ENCODE measurements around the gene SLC6A5. TPM values are rescaled to one million over a fixed set of nuclear protein-coding genes. Genes with fewer than 3 reads are reported as not detected.
A peak's percentile ranks its signal among the peaks of the same experiment; 100 is the strongest.

The SLC6A5 gene
- total and polyA plus RNA-seq, 2 experiments from 2014 or later = 0.03 TPM; not detected in 1

DNA sequence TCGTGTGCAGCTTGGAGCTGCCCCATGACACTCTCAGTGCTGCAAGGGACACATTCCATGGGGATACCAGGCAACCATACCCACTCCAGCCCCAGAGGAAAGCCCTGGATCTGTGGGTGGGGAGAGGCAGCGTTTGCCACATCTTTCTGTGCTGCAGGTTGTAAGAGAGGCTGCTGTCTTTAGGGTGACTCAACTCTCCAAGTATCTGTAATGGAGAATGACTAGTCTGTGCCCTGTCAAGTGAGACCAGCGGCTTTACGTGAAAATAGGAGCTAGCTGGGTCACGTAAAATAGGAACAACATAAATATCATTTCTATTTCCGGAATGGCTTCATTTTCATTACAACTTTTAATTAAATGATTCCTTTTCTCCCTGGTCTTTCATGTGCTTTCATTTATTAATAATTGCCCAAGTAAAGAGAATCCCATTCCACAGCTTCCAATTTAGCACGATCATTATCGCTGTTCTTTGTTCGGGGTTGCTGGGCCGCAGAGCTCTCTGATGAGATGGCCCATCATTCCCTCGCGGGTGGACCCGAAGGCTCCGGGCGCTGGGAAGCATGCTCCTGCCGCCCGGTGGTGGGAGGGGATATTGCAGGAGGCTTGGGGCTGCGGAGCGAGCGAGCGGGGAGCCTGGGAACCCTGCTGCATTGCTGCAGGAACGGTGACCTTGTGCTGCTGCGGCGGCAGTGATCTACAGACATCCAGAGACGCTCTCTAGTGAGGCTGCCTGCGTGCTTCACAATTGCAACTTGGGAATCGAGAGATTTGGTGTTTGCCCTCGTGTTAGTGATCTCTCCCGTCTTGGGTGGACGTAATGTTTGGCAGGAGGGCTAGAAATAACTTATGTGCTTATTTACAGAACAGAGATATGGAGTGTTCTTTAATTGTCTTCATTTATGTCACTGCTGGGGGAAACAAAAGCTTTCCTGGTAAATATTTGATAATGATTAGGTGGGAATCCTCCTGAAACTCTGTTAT, 10.6 kb downstream of the SLC6A5 start:
- H2AFZ ChIP-seq = no peak overlapping the region
- DNase-seq (ENCODE audit: low spot score) = peak; percentile 89
- H3K4me2 ChIP-seq = peak overlapping the region; percentile 59
- H4K20me1 ChIP-seq (ENCODE audit: insufficient read depth, poor library complexity, severe bottlenecking) = no peaks in the 10 kb centered on the region
- H3K4me3 ChIP-seq = no peak overlapping the region
- H3K36me3 ChIP-seq (replicated peaks; ENCODE audit: insufficient read depth, low read depth) = no peaks in the 10 kb centered on the region
- H3K79me2 ChIP-seq = no peaks in the 10 kb centered on the region
- WGBS (ENCODE audit: low lambda C conversion rate, missing lambda C conversion rate) = 14% methylated on average over 30 of the region's 30 CpGs
- H3K27ac ChIP-seq = no peak overlapping the region
- no peaks in the 10 kb centered on the region for H3K9me2 ChIP-seq (replicated peaks; ENCODE audit: insufficient read depth)
- no peaks in the 10 kb centered on the region for H3K4me1 ChIP-seq (ENCODE audit: insufficient read depth)
- H3K27me3 ChIP-seq = peaks cover 26% of the 10 kb centered on the region
- no peak for TF ChIP-seq EZH2 (IDR thresholded peaks at IDR 0.05; ENCODE audit: borderline replicate concordance)
- TF ChIP-seq EZH2phosphoT487 (IDR thresholded peaks at IDR 0.05; ENCODE audit: low read depth, severe bottlenecking, unreplicated experiment) = no peak
- TF ChIP-seq, protein P1, sequence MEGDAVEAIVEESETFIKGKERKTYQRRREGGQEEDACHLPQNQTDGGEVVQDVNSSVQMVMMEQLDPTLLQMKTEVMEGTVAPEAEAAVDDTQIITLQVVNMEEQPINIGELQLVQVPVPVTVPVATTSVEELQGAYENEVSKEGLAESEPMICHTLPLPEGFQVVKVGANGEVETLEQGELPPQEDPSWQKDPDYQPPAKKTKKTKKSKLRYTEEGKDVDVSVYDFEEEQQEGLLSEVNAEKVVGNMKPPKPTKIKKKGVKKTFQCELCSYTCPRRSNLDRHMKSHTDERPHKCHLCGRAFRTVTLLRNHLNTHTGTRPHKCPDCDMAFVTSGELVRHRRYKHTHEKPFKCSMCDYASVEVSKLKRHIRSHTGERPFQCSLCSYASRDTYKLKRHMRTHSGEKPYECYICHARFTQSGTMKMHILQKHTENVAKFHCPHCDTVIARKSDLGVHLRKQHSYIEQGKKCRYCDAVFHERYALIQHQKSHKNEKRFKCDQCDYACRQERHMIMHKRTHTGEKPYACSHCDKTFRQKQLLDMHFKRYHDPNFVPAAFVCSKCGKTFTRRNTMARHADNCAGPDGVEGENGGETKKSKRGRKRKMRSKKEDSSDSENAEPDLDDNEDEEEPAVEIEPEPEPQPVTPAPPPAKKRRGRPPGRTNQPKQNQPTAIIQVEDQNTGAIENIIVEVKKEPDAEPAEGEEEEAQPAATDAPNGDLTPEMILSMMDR (IDR thresholded peaks at IDR 0.05; ENCODE audit: poor library complexity) = peak; percentile 95
- no peaks in the 10 kb centered on the region for H3K9me3 ChIP-seq (ENCODE audit: low read depth)

DNA sequence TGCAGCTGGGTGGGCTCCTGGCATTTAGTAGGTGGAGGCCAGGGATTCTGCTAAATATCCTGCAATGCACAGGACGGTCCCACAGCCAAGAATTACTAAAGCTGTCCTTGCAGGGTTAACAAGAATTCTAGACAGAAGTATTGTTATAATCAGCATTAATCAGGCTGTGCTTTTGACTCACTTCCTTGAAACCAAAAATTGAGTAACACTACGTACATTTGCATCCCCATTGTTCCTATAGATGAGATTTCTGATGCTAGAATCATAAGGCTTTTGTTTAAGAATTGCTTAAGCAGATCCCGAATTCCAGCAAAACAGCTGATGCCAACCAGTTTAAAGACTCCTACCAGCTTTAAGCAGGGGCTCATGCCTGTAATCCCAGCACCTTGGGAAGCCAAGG, 11.4 kb downstream of the SLC6A5 start:
- no peaks in the 10 kb centered on the region for H3K4me1 ChIP-seq (ENCODE audit: insufficient read depth)
- H3K4me2 ChIP-seq = no peak overlapping the region
- H3K9me2 ChIP-seq (replicated peaks; ENCODE audit: insufficient read depth) = no peaks in the 10 kb centered on the region
- no peaks in the 10 kb centered on the region for H4K20me1 ChIP-seq (ENCODE audit: insufficient read depth, poor library complexity, severe bottlenecking)
- no peak for TF ChIP-seq EZH2phosphoT487 (IDR thresholded peaks at IDR 0.05; ENCODE audit: low read depth, severe bottlenecking, unreplicated experiment)
- TF ChIP-seq, protein P1 (IDR thresholded peaks at IDR 0.05; ENCODE audit: poor library complexity) = no peak
- no peak for TF ChIP-seq EZH2 (IDR thresholded peaks at IDR 0.05; ENCODE audit: borderline replicate concordance)
- 77% methylated on average over 3 of the region's 3 CpGs for WGBS (ENCODE audit: low lambda C conversion rate, missing lambda C conversion rate)
- H3K79me2 ChIP-seq = no peaks in the 10 kb centered on the region
- no peak overlapping the region for H3K27ac ChIP-seq
- no peaks in the 10 kb centered on the region for H3K9me3 ChIP-seq (ENCODE audit: low read depth)
- DNase-seq (ENCODE audit: low spot score) = no peak
- no peak overlapping the region for H3K4me3 ChIP-seq
- no peak overlapping the region for H2AFZ ChIP-seq
- H3K36me3 ChIP-seq (replicated peaks; ENCODE audit: insufficient read depth, low read depth) = no peaks in the 10 kb centered on the region
- peaks cover 26% of the 10 kb centered on the region for H3K27me3 ChIP-seq

DNA sequence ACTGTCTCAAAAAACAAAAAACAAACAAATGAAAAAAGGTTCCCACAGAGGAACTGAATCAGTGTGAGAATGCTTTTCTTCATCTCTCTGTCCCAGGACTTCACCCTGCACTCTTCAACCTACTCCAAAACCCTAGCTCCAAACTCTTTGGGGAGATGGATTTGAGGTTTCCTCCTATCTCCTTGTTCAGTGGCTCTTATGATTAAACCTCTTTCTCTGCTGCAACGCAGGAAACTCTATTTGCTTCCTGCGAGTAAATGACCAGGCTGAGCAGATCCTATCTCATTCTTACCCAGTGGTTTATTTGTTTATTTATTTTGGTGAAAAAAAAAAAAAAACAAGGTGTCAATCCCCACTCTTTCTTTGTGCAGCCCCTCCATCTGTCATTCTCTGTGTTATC, 12.0 kb downstream of the SLC6A5 start:
- Histone ChIP-seq H3K9me2 (replicated peaks; ENCODE audit: insufficient read depth) (no peaks in the 10 kb centered on the region), H4K20me1 (ENCODE audit: insufficient read depth, poor library complexity, severe bottlenecking) (no peaks in the 10 kb centered on the region), H3K4me2 (no peak overlapping the region), H2AFZ (no peak overlapping the region), H3K36me3 (replicated peaks; ENCODE audit: insufficient read depth, low read depth) (no peaks in the 10 kb centered on the region), H3K4me3 (no peak overlapping the region), H3K9me3 (ENCODE audit: low read depth) (no peaks in the 10 kb centered on the region), H3K27ac (no peak overlapping the region), H3K27me3 (peaks cover 26% of the 10 kb centered on the region), H3K4me1 (ENCODE audit: insufficient read depth) (peaks cover under 1% of the 10 kb centered on the region), H3K79me2 (no peaks in the 10 kb centered on the region)
- no peak for DNase-seq (ENCODE audit: low spot score)
- 45% methylated on average over 2 of the region's 2 CpGs for WGBS (ENCODE audit: low lambda C conversion rate, missing lambda C conversion rate)
- TF ChIP-seq, protein P1 (IDR thresholded peaks at IDR 0.05; ENCODE audit: poor library complexity) = no peak
- TF ChIP-seq EZH2phosphoT487 (IDR thresholded peaks at IDR 0.05; ENCODE audit: low read depth, severe bottlenecking, unreplicated experiment) (no peak), EZH2 (IDR thresholded peaks at IDR 0.05; ENCODE audit: borderline replicate concordance) (no peak)

Measured in hepatocyte (in vitro differentiated cells).